Measurements from ENCODE around the gene HMX3. TPM values are rescaled to one million over a fixed set of nuclear protein-coding genes. Genes with fewer than 3 reads are reported as not detected.
A peak's percentile ranks its signal among the peaks of the same experiment; 100 is the strongest.

HMX3 gene
- total RNA-seq, 2 donors from 2014 or later, result not detected

GRCh38 chr10:123133541-123134342, 2.0 kb upstream of the HMX3 start:
- 0 to 3% methylated on average over 23 to 40 of the region's 40 CpGs for WGBS, 2 experiments (ENCODE audit: insufficient coverage in 1 of 2, insufficient read length in 1 of 2)
- H3K9me3 ChIP-seq (ENCODE audit: control insufficient read depth, low read length), result no peaks in the 10 kb centered on the region
- H3K27me3 ChIP-seq (ENCODE audit: control insufficient read depth, insufficient read depth, low read length, poor library complexity, severe bottlenecking), result peaks cover 100% of the 10 kb centered on the region
- Mint-ChIP-seq H3K4me3 (peak overlapping the region; percentile 41), H3K36me3 (ENCODE audit: low read depth) (no peaks in the 10 kb centered on the region), H3K27me3 (ENCODE audit: insufficient read depth) (peaks cover 97% of the 10 kb centered on the region), H3K27ac (no peak overlapping the region), H3K9me3 (no peaks in the 10 kb centered on the region), H3K4me1 (peaks cover 12% of the 10 kb centered on the region)
- H3K4me1 ChIP-seq (ENCODE audit: control insufficient read depth, insufficient read depth, low read length), result peaks cover 16% of the 10 kb centered on the region
- DNase-seq, result no peak
- H3K4me3 ChIP-seq (ENCODE audit: low read length), result peak overlapping the region; percentile 74
- H3K9ac ChIP-seq (ENCODE audit: extremely low read depth, low read length, poor library complexity, severe bottlenecking), result no peak overlapping the region
- H3K36me3 ChIP-seq (ENCODE audit: control insufficient read depth, insufficient read depth, low read length), result no peaks in the 10 kb centered on the region
- no peak overlapping the region for H3K27ac ChIP-seq (ENCODE audit: low read depth, low read length)
- no peak for TF ChIP-seq CTCF (conservative IDR thresholded peaks at IDR 0.05)

- H3K9me3 ChIP-seq (ENCODE audit: control insufficient read depth, low read length), result no peaks in the 10 kb centered on the region
- H3K36me3 ChIP-seq (ENCODE audit: control insufficient read depth, insufficient read depth, low read length), result no peaks in the 10 kb centered on the region
- peaks cover 100% of the 10 kb centered on the region for H3K27me3 ChIP-seq (ENCODE audit: control insufficient read depth, insufficient read depth, low read length, poor library complexity, severe bottlenecking)
- H3K9ac ChIP-seq (ENCODE audit: extremely low read depth, low read length, poor library complexity, severe bottlenecking), result no peak overlapping the region
- H3K4me1 Mint-ChIP-seq, result peaks cover 16% of the 10 kb centered on the region
- H3K4me1 ChIP-seq (ENCODE audit: control insufficient read depth, insufficient read depth, low read length), result peaks cover 20% of the 10 kb centered on the region
- no peak for TF ChIP-seq CTCF (conservative IDR thresholded peaks at IDR 0.05)
- no peaks in the 10 kb centered on the region for H3K36me3 Mint-ChIP-seq (ENCODE audit: low read depth)
- no peaks in the 10 kb centered on the region for H3K9me3 Mint-ChIP-seq
- H3K27me3 Mint-ChIP-seq (ENCODE audit: insufficient read depth), result peaks cover 97% of the 10 kb centered on the region
- no peak overlapping the region for H3K4me3 ChIP-seq (ENCODE audit: low read length)
- H3K27ac ChIP-seq (ENCODE audit: low read depth, low read length), result no peak overlapping the region
- peak overlapping the region; percentile 41 for H3K4me3 Mint-ChIP-seq
- WGBS, 2 experiments (ENCODE audit: insufficient coverage in 1 of 2, insufficient read length in 1 of 2), result 1 to 2% methylated on average over 15 to 42 of the region's 42 CpGs
- H3K27ac Mint-ChIP-seq, result no peak overlapping the region
- no peak for DNase-seq
Measured at GRCh38 chr10:123134343-123134914, 1.3 kb upstream of the HMX3 start.

- H3K27ac Mint-ChIP-seq, result no peak overlapping the region
- Histone ChIP-seq H3K27me3 (ENCODE audit: control insufficient read depth, insufficient read depth, low read length, poor library complexity, severe bottlenecking) (peaks cover 100% of the 10 kb centered on the region), H3K27ac (ENCODE audit: low read depth, low read length) (no peak overlapping the region), H3K9ac (ENCODE audit: extremely low read depth, low read length, poor library complexity, severe bottlenecking) (no peak overlapping the region), H3K36me3 (ENCODE audit: control insufficient read depth, insufficient read depth, low read length) (no peaks in the 10 kb centered on the region), H3K4me1 (ENCODE audit: control insufficient read depth, insufficient read depth, low read length) (peaks cover 25% of the 10 kb centered on the region), H3K9me3 (ENCODE audit: control insufficient read depth, low read length) (no peaks in the 10 kb centered on the region), H3K4me3 (ENCODE audit: low read length) (peak overlapping the region; percentile 29)
- H3K4me3 Mint-ChIP-seq, result peak overlapping the region; percentile 41
- no peaks in the 10 kb centered on the region for H3K36me3 Mint-ChIP-seq (ENCODE audit: low read depth)
- H3K27me3 Mint-ChIP-seq (ENCODE audit: insufficient read depth), result peaks cover 97% of the 10 kb centered on the region
- peaks cover 21% of the 10 kb centered on the region for H3K4me1 Mint-ChIP-seq
- H3K9me3 Mint-ChIP-seq, result no peaks in the 10 kb centered on the region
- TF ChIP-seq CTCF (conservative IDR thresholded peaks at IDR 0.05), result no peak
- 1 to 2% methylated on average over 15 to 46 of the region's 46 CpGs for whole genome bisulfite sequencing, 2 experiments (ENCODE audit: insufficient coverage in 1 of 2, insufficient read length in 1 of 2)
- peak; percentile 75 for DNase-seq
Measured at GRCh38 chr10:123134915-123135414, 805 bp upstream of the HMX3 start.

All from endodermal cell (in vitro differentiated cells).